ENCODE measurements around the gene PDE8A.

PDE8A gene

GRCh38 chr15:85097250-85097649, 115.6 kb downstream of the PDE8A start:
- DNase-seq: no peak

- no peak for DNase-seq
These were observed 116.1 kb downstream of the PDE8A start for GRCh38 chr15:85097725-85098124.

- DNase-seq: no peak
These were observed 117.6 kb downstream of the PDE8A start for GRCh38 chr15:85099195-85099803.

- DNase-seq: peak; percentile 26
These were observed 118.7 kb downstream of the PDE8A start for GRCh38 chr15:85100186-85100937.

- DNase-seq: no peak
These were observed 122.9 kb downstream of the PDE8A start for GRCh38 chr15:85104584-85104983.

- DNase-seq: no peak
These were observed 126.5 kb downstream of the PDE8A start for GRCh38 chr15:85108136-85108535.

- DNase-seq: no peak
These were observed 127.7 kb downstream of the PDE8A start for GRCh38 chr15:85109333-85109732.

- DNase-seq: no peak
These were observed 131.3 kb downstream of the PDE8A start for GRCh38 chr15:85112997-85113396.

GRCh38 chr15:85114886-85115285, 133.2 kb downstream of the PDE8A start:
- no peak for DNase-seq

GRCh38 chr15:85116066-85116465, 134.4 kb downstream of the PDE8A start:
- no peak for DNase-seq

GRCh38 chr15:85116494-85116893, 134.8 kb downstream of the PDE8A start:
- DNase-seq: no peak

- no peak for DNase-seq
These were observed 135.4 kb downstream of the PDE8A start for GRCh38 chr15:85116925-85117646.

- no peak for DNase-seq
These were observed 136.5 kb downstream of the PDE8A start for GRCh38 chr15:85118173-85118572.

- no peak for DNase-seq
These were observed 136.9 kb downstream of the PDE8A start for GRCh38 chr15:85118581-85118980.

GRCh38 chr15:85120351-85121113, 138.9 kb downstream of the PDE8A start:
- no peak for DNase-seq

GRCh38 chr15:85124173-85124572, 142.5 kb downstream of the PDE8A start:
- DNase-seq: no peak

GRCh38 chr15:85125056-85125661, 143.5 kb downstream of the PDE8A start:
- no peak for DNase-seq

GRCh38 chr15:85128621-85129020, 147.0 kb downstream of the PDE8A start:
- DNase-seq: no peak

- no peak for DNase-seq
These were observed 148.2 kb downstream of the PDE8A start for GRCh38 chr15:85129881-85130280.

GRCh38 chr15:85131915-85132314, 150.3 kb downstream of the PDE8A start:
- no peak for DNase-seq

- no peak for DNase-seq
These were observed 152.1 kb downstream of the PDE8A start for GRCh38 chr15:85133709-85134108.

GRCh38 chr15:85137489-85138168, 156.0 kb downstream of the PDE8A start:
- DNase-seq: peak; percentile 48
